Measurements from ENCODE around the gene PFAS. TPM values are rescaled to one million over a fixed set of nuclear protein-coding genes. Genes with fewer than 3 reads are reported as not detected.

The PFAS gene
- total and polyA plus RNA-seq, 11 donors: 6.1 to 23.8 (median 13.2) TPM

DNA sequence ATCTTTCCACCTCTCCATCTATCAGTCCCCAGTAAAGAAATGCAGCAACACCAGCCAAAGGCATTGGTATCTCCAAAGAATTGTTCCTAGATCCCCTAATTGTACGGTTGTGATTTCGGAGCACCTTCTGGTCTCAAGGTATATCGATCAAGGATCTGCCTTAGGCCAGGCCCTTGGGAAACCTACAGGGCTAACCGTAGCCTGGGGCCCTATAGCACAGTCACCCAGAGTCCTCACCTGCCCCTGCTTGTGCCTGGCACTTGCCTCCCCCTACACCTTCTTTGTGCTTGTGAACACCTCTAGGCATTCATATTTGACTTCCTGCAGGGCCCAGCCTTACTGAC is 21.9 kb upstream of the PFAS start:
- H3K36me3 ChIP-seq: peaks cover 2 to 51% (median 49%) of the 10 kb centered on the region in 9 donors
- H3K4me1 ChIP-seq: peaks cover 0 to 28% (median 14%) of the 10 kb centered on the region in 12 donors
- peak overlapping the region in 11 of 12 donors; percentile 24 to 79 (median 68) for H3K27ac ChIP-seq

GRCh38 chr17:8231701-8232100 is 17.4 kb upstream of the PFAS start:
- WGBS, 4 donors: 96 to 99% (median 97%) methylated on average over 8 to 10 of the region's 10 CpGs
- Histone ChIP-seq H3K9me3 (no peaks in the 10 kb centered on the region), H3K27ac (no peak overlapping the region), H3K4me3 (no peak overlapping the region), H3K4me1 (peaks cover 0 to 17% (median 4%) of the 10 kb centered on the region in 12 donors), H3K36me3 (peaks cover 2 to 96% (median 93%) of the 10 kb centered on the region in 9 donors), H3K27me3 (no peaks in the 10 kb centered on the region)
- no peak for DNase-seq
- intact Hi-C loops (cut with DNase I): no loop called here
- TF ChIP-seq CTCF (IDR thresholded peaks at IDR 0.05): no peak
- no peak for TF ChIP-seq POLR2A (IDR thresholded peaks at IDR 0.05)
- ATAC-seq: no peak

More for the DNA sequence above, 21.9 kb upstream of the PFAS start:
- intact Hi-C loops (cut with DNase I): loop anchor here in 2 of 10 donors (10.0 kb wide), 2 partner anchors 102 to 148 kb away; partner anchors contain the start of genes HES7 (in 1 of the 2) and KRABD2 (in 1 of the 2)
- ATAC-seq (no peak), DNase-seq (no peak)
- WGBS, 4 donors: 89 to 93% (median 91%) methylated on average over 4 of the region's 4 CpGs
- TF ChIP-seq CTCF (IDR thresholded peaks at IDR 0.05): no peak
- TF ChIP-seq POLR2A (IDR thresholded peaks at IDR 0.05): no peak
- H3K4me3 ChIP-seq: peak overlapping the region in 8 of 12 donors; percentile 34 to 55 (median 45)
- no peaks in the 10 kb centered on the region for H3K27me3 ChIP-seq
- no peaks in the 10 kb centered on the region for H3K9me3 ChIP-seq

- 79 to 85% (median 83%) methylated on average over 12 to 21 of the region's 21 CpGs for WGBS, 4 donors
- ATAC-seq: peak; percentile 31 to 81 (median 50)
- no peaks in the 10 kb centered on the region for H3K9me3 ChIP-seq
- TF ChIP-seq CTCF (IDR thresholded peaks at IDR 0.05) (no peak), POLR2A (IDR thresholded peaks at IDR 0.05) (no peak)
- H3K4me1 ChIP-seq: peaks cover 0 to 11% (median 0%) of the 10 kb centered on the region in 12 donors
- H3K36me3 ChIP-seq: peaks cover 2 to 100% (median 97%) of the 10 kb centered on the region in 9 donors
- H3K27ac ChIP-seq: peak overlapping the region in 3 of 12 donors; percentile 13 to 41 (median 17)
- H3K4me3 ChIP-seq: no peak overlapping the region
- H3K27me3 ChIP-seq: no peaks in the 10 kb centered on the region
- intact Hi-C loops (cut with DNase I): no loop called here
- DNase-seq: no peak
These were observed 14.5 kb upstream of the PFAS start for GRCh38 chr17:8234361-8235270.

DNA sequence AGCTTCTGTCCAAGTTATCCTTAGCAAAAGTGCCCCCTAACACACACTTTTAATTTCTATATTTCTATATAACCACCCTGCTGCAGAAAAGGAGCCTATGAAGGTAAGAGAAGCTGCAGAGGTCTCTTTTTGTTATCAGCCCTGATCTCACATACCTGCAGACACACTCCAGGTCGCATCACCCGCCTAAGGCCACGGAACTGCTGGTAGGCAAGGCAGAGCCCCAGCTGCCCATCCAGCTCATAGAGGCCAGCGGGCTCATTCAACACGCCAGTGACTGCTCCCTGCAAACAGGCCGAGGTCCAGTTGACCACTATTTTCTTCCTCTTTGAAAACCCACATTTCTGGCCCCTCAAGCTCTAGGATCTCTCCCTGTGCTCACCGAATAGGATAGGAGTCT is 13.4 kb upstream of the PFAS start:
- H3K36me3 ChIP-seq: peaks cover 2 to 100% (median 97%) of the 10 kb centered on the region in 9 donors
- H3K9me3 ChIP-seq: no peaks in the 10 kb centered on the region
- H3K4me3 ChIP-seq: no peak overlapping the region
- no peak overlapping the region for H3K27ac ChIP-seq
- no peak for DNase-seq
- intact Hi-C loops (cut with DNase I): no loop called here
- TF ChIP-seq CTCF (IDR thresholded peaks at IDR 0.05) (no peak), POLR2A (IDR thresholded peaks at IDR 0.05) (no peak)
- WGBS, 4 donors: 94 to 99% (median 95%) methylated on average over 7 of the region's 7 CpGs
- H3K27me3 ChIP-seq: no peaks in the 10 kb centered on the region
- peaks cover 0 to 11% (median 0%) of the 10 kb centered on the region in 12 donors for H3K4me1 ChIP-seq
- ATAC-seq: no peak

Measured in heart left ventricle (tissue), 16 donors.